Natural killer cell (primary cell): ENCODE data around the gene EPC1. TPM values are rescaled to one million over a fixed set of nuclear protein-coding genes. Genes with fewer than 3 reads are reported as not detected.
"Not testable (repeated sequence)": the region's sequence is repeated elsewhere in the genome, so short reads cannot be mapped to it uniquely, and the experiment has no call there.

Experiments used
- ATAC-seq, 3 donors: fragments of 150-1000 bp in 2 of 3; fragments of 200-7000 bp in 1 of 3; cut with Tn5 transposase; 1 replicate in 1 of 3; 2 replicates in 2 of 3; pipeline ENCODE4 v1.10.0; 2021; ENCODE audit warnings: mild to moderate bottlenecking in 2 of 3, moderate library complexity in 2 of 3
- DNase-seq, 2 donors: peaks; one replicate each; pipeline versions ENCODE4 v3.0.0 to v3.0.0-alpha.2; 2013 to 2021; ENCODE audit warnings: mixed read lengths in 1 of 2
- H3K27ac ChIP-seq: one replicate; pipeline ENCODE4 v1.5.1; 2013; ENCODE audit warnings: mild to moderate bottlenecking, low read length
- H3K27me3 ChIP-seq: one replicate; pipeline ENCODE4 v1.6.1; 2013; ENCODE audit warnings: low read length; ENCODE audit not compliant: control insufficient read depth, insufficient read depth
- H3K36me3 ChIP-seq: one replicate; pipeline ENCODE4 v1.6.1; 2013; ENCODE audit warnings: low read length; ENCODE audit not compliant: control insufficient read depth, insufficient read depth
- H3K4me1 ChIP-seq: one replicate; pipeline ENCODE4 v1.6.1; 2013; ENCODE audit warnings: low read length; ENCODE audit not compliant: control insufficient read depth, insufficient read depth
- H3K4me3 ChIP-seq: one replicate; pipeline ENCODE4 v1.5.1; 2013; ENCODE audit warnings: low read length
- H3K9me3 ChIP-seq: one replicate; pipeline ENCODE4 v1.6.1; 2013; ENCODE audit warnings: low read length; ENCODE audit not compliant: control insufficient read depth, insufficient read depth
- H3K27ac Mint-ChIP-seq, 2 donors: one replicate each; pipeline ENCODE4 v1.8.0; 2022; ENCODE audit warnings: mild to moderate bottlenecking in 2 of 2, mixed read lengths in 2 of 2, moderate library complexity in 1 of 2
- H3K27me3 Mint-ChIP-seq, 2 donors: one replicate each; pipeline ENCODE4 v1.8.0; 2022; ENCODE audit warnings: low read depth in 2 of 2, mixed read lengths in 2 of 2
- H3K36me3 Mint-ChIP-seq: one replicate; pipeline ENCODE4 v1.8.0; 2022; ENCODE audit warnings: mixed read lengths
- H3K4me1 Mint-ChIP-seq, 2 donors: one replicate each; pipeline ENCODE4 v1.8.0; 2022; ENCODE audit warnings: mixed read lengths in 2 of 2
- H3K4me3 Mint-ChIP-seq: one replicate; pipeline ENCODE4 v1.8.0; 2022; ENCODE audit warnings: mild to moderate bottlenecking, moderate library complexity, mixed read lengths
- H3K9me3 Mint-ChIP-seq, 2 donors: one replicate each; pipeline ENCODE4 v1.8.0; 2022; ENCODE audit warnings: mixed read lengths in 2 of 2
- CTCF ChIP-seq: fragments of 200-600 bp; IDR thresholded peaks from one replicate; pipeline ENCODE4 v1.8.0; 2022; ENCODE audit warnings: antibody characterized with exemption
- WGBS: methylation state at CpG from one replicate; pipeline ENCODE4 v1.1.7; 2013; ENCODE audit warnings: missing lambda C conversion rate; ENCODE audit not compliant: insufficient coverage; 5-methylcytosine and 5-hydroxymethylcytosine counted together
- intact Hi-C: fragments of 100-400 bp; cut with micrococcal nuclease; formaldehyde crosslinking; loops from one replicate; pipeline ENCODE4 v1.14.2; 2022
- total RNA-seq, 4 donors: library from RNA; stranded (reverse); fragments of 120-200 nt in 1 of 4; gene quantifications; one replicate each; pipeline versions ENCODE4 v1.2.3 to v1.2.4, GENCODE V29; 2013 to 2022

The EPC1 gene
- total RNA-seq, 3 donors from 2014 or later (not counting 1 experiment from before 2014, with no cell fraction given) = 155 to 178 (median 161) TPM

GRCh38 chr10:32357056-32357735, 10.2 kb upstream of the EPC1 start:
- Mint-ChIP-seq H3K27ac (peak overlapping the region; percentile 10 to 84), H3K4me3 (peak overlapping the region; percentile 54), H3K27me3 (no peaks in the 10 kb centered on the region), H3K4me1 (peaks cover 55 to 58% of the 10 kb centered on the region in 2 donors), H3K36me3 (no peaks in the 10 kb centered on the region), H3K9me3 (no peaks in the 10 kb centered on the region)
- H3K27me3 ChIP-seq = no peaks in the 10 kb centered on the region
- ATAC-seq = peak; percentile 75 to 83 (median 81)
- H3K9me3 ChIP-seq = no peaks in the 10 kb centered on the region
- TF ChIP-seq CTCF = no peak
- H3K27ac ChIP-seq = peak overlapping the region; percentile 46
- H3K4me3 ChIP-seq = no peak overlapping the region
- peaks cover 2% of the 10 kb centered on the region for H3K36me3 ChIP-seq
- DNase-seq = peak in 1 of 2 donors; percentile 68
- WGBS = 45% methylated on average over 8 of the region's 8 CpGs
- H3K4me1 ChIP-seq = peaks cover 35% of the 10 kb centered on the region
- intact Hi-C loops = loop anchor here (1.0 kb wide), 1 partner anchor 9 kb away; no protein-coding TSS in a partner anchor

GRCh38 chr10:32354690-32355089, 7.7 kb upstream of the EPC1 start:
- H3K27ac Mint-ChIP-seq, H3K4me3 ChIP-seq, H3K9me3 ChIP-seq, H3K27ac ChIP-seq, H3K9me3 Mint-ChIP-seq, H3K27me3 ChIP-seq, DNase-seq, H3K36me3 Mint-ChIP-seq, H3K27me3 Mint-ChIP-seq, ATAC-seq, intact Hi-C loops, H3K36me3 ChIP-seq, H3K4me3 Mint-ChIP-seq: not testable (repeated sequence)
- H3K4me1 Mint-ChIP-seq = peaks cover 40 to 54% of the 10 kb centered on the region in 2 donors
- 100% methylated on average over 1 of the region's 1 CpG for whole genome bisulfite sequencing
- peaks cover 32% of the 10 kb centered on the region for H3K4me1 ChIP-seq

- intact Hi-C loops = no loop called here
- 73% methylated on average over 2 of the region's 3 CpGs for WGBS
- H3K4me1 ChIP-seq = peaks cover 11% of the 10 kb centered on the region
These were observed 3.9 kb upstream of the EPC1 start for GRCh38 chr10:32350811-32351350.

More at GRCh38 chr10:32350811-32351350, 3.9 kb upstream of the EPC1 start:
- peaks cover 34 to 50% of the 10 kb centered on the region in 2 donors for H3K4me1 Mint-ChIP-seq
- no peak for TF ChIP-seq CTCF
- no peak overlapping the region for H3K4me3 Mint-ChIP-seq
- Histone ChIP-seq H3K4me3 (no peak overlapping the region), H3K27ac (no peak overlapping the region), H3K27me3 (no peaks in the 10 kb centered on the region), H3K36me3 (no peaks in the 10 kb centered on the region), H3K9me3 (no peaks in the 10 kb centered on the region)
- ATAC-seq (no peak), DNase-seq (no peak)
- H3K9me3 Mint-ChIP-seq = no peaks in the 10 kb centered on the region
- no peaks in the 10 kb centered on the region for H3K27me3 Mint-ChIP-seq
- H3K27ac Mint-ChIP-seq = peak overlapping the region in 1 of 2 donors; percentile 19
- no peaks in the 10 kb centered on the region for H3K36me3 Mint-ChIP-seq
